ENCODE results near the gene AKIRIN2. TPM values are rescaled to one million over a fixed set of nuclear protein-coding genes. Genes with fewer than 3 reads are reported as not detected.

Gene AKIRIN2
- polyA plus RNA-seq, 3 donors, result 102 to 145 (median 118) TPM

GRCh38 chr6:87661503-87661902 lies 40.5 kb downstream of the AKIRIN2 start:
- TF ChIP-seq CTCF (IDR thresholded peaks at IDR 0.05), result no peak
- Histone ChIP-seq H3K36me3 (replicated peaks in 1 of 2; ENCODE audit: control insufficient read depth in 1 of 2, insufficient read depth in 2 of 2, low read length in 2 of 2) (peaks cover 6 to 36% of the 10 kb centered on the region in 2 donors), H3K79me2 (ENCODE audit: insufficient read depth, low read length) (no peaks in the 10 kb centered on the region), H3K27ac (ENCODE audit: low read depth in 1 of 2, low read length in 2 of 2) (no peak overlapping the region), H3K27me3 (ENCODE audit: control insufficient read depth in 2 of 2, insufficient read depth in 2 of 2, low read length in 2 of 2) (no peaks in the 10 kb centered on the region), H3K4me3 (replicated peaks in 1 of 3; ENCODE audit: low read depth in 2 of 3, low read length in 3 of 3) (no peak overlapping the region), H3K9me3 (replicated peaks in 1 of 2; ENCODE audit: control insufficient read depth in 1 of 2, insufficient read depth in 1 of 2, low read length in 2 of 2) (no peaks in the 10 kb centered on the region), H3K4me1 (ENCODE audit: control insufficient read depth in 1 of 2, insufficient read depth in 2 of 2, low read length in 2 of 2) (no peaks in the 10 kb centered on the region), H4K20me1 (ENCODE audit: insufficient read depth, low read length) (no peaks in the 10 kb centered on the region), H2AFZ (ENCODE audit: insufficient read depth, low read depth, low read length, poor library complexity, severe bottlenecking) (no peak overlapping the region), H3K9ac (ENCODE audit: insufficient read depth, low read length, poor library complexity, severe bottlenecking) (no peak overlapping the region), H3K4me2 (replicated peaks; ENCODE audit: extremely low read depth, low read length, poor library complexity, severe bottlenecking) (no peak overlapping the region)
- intact Hi-C loops (cut with micrococcal nuclease), result no loop called here
- WGBS (ENCODE audit: insufficient coverage), result no CpG with 5 or more reads among the region's 1 CpG
- H3K4me3 Mint-ChIP-seq, result no peak overlapping the region
- peaks cover 10% of the 10 kb centered on the region for H3K4me1 Mint-ChIP-seq
- peaks cover 0 to 3% (median 0%) of the 10 kb centered on the region in 7 donors for H3K9me3 Mint-ChIP-seq
- peaks cover 31 to 50% of the 10 kb centered on the region in 2 donors for H3K36me3 Mint-ChIP-seq
- DNase-seq, result no peak
- peak overlapping the region in 2 of 7 donors; percentile 5 to 28 for H3K27ac Mint-ChIP-seq
- H3K27me3 Mint-ChIP-seq (ENCODE audit: low read depth in 3 of 3), result no peaks in the 10 kb centered on the region

GRCh38 chr6:87661016-87661415 lies 41.0 kb downstream of the AKIRIN2 start:
- H3K4me3 Mint-ChIP-seq, result no peak overlapping the region
- no peak for DNase-seq
- H3K27ac ChIP-seq (ENCODE audit: low read depth in 1 of 2, low read length in 2 of 2), result no peak overlapping the region
- no peak overlapping the region for H3K9ac ChIP-seq (ENCODE audit: insufficient read depth, low read length, poor library complexity, severe bottlenecking)
- H3K36me3 ChIP-seq (replicated peaks in 1 of 2; ENCODE audit: control insufficient read depth in 1 of 2, insufficient read depth in 2 of 2, low read length in 2 of 2), result peaks cover 6 to 34% of the 10 kb centered on the region in 2 donors
- no peaks in the 10 kb centered on the region for H3K4me1 ChIP-seq (ENCODE audit: control insufficient read depth in 1 of 2, insufficient read depth in 2 of 2, low read length in 2 of 2)
- no peaks in the 10 kb centered on the region for H3K27me3 ChIP-seq (ENCODE audit: control insufficient read depth in 2 of 2, insufficient read depth in 2 of 2, low read length in 2 of 2)
- peaks cover 10% of the 10 kb centered on the region for H3K4me1 Mint-ChIP-seq
- no CpG with 5 or more reads among the region's 1 CpG for WGBS (ENCODE audit: insufficient coverage)
- TF ChIP-seq CTCF (IDR thresholded peaks at IDR 0.05), result no peak
- no peaks in the 10 kb centered on the region for H3K27me3 Mint-ChIP-seq (ENCODE audit: low read depth in 3 of 3)
- H3K27ac Mint-ChIP-seq, result peak overlapping the region in 3 of 7 donors; percentile 5 to 28 (median 25)
- H3K79me2 ChIP-seq (ENCODE audit: insufficient read depth, low read length), result no peaks in the 10 kb centered on the region
- no peak overlapping the region for H2AFZ ChIP-seq (ENCODE audit: insufficient read depth, low read depth, low read length, poor library complexity, severe bottlenecking)
- intact Hi-C loops (cut with micrococcal nuclease), result no loop called here
- peaks cover 0 to 3% (median 0%) of the 10 kb centered on the region in 7 donors for H3K9me3 Mint-ChIP-seq
- H3K4me2 ChIP-seq (replicated peaks; ENCODE audit: extremely low read depth, low read length, poor library complexity, severe bottlenecking), result no peak overlapping the region
- no peak overlapping the region for H3K4me3 ChIP-seq (replicated peaks in 1 of 3; ENCODE audit: low read depth in 2 of 3, low read length in 3 of 3)
- H4K20me1 ChIP-seq (ENCODE audit: insufficient read depth, low read length), result no peaks in the 10 kb centered on the region
- peaks cover 31 to 45% of the 10 kb centered on the region in 2 donors for H3K36me3 Mint-ChIP-seq
- no peaks in the 10 kb centered on the region for H3K9me3 ChIP-seq (replicated peaks in 1 of 2; ENCODE audit: control insufficient read depth in 1 of 2, insufficient read depth in 1 of 2, low read length in 2 of 2)

Measured in CD14-positive monocyte (primary cell).